Measurements from ENCODE around the gene ADGRF1. TPM values are rescaled to one million over a fixed set of nuclear protein-coding genes. Genes with fewer than 3 reads are reported as not detected.
"Not testable (repeated sequence)": the region's sequence is repeated elsewhere in the genome, so short reads cannot be mapped to it uniquely, and the experiment has no call there.

Gene ADGRF1
- total RNA-seq, 1 donor from 2014 or later = not detected

DNA sequence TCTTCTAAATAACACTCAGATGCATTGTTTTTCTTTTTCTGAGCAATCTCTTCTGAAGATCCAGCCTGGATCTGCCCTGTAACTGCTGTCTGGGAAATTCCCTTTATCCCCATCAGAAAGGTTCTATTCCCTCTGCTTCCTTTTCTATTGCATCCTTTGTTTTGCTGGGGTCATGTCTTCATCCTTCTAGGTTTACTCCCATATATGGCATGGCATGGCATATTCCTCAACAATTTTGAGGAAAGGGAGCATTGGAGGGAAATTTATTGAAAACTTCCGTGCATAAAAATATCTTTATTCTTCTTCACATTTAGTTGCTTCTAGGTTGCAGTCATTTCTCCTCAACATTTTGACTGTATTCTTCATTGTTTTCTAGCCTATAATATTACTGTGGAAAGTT, 47.2 kb downstream of the ADGRF1 start:
- ATAC-seq (no peak), DNase-seq (ENCODE audit: missing footprints) (no peak)
- intact Hi-C loops (cut with DNase I) = loop anchor here (5.0 kb wide), 1 partner anchor 52 kb away; no protein-coding TSS in a partner anchor

DNA sequence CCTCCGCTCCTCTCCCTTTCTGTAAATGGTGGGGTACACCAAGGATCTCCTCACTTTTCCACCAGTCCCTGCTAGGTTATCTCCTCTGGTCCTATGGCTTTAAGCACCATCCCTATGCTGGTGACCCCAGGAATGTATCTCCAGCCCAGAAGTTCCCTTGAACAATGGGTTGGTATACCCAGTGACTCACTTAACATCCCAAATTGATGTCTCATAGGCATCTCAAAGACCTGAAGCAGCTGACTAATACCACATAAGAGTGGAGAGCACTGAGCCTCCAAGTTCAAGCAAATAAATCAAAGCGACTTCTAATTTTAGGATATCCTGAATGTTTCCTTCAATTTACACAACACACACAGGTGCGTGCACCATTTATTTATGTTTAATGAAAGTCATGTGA, 48.3 kb downstream of the ADGRF1 start:
- intact Hi-C loops (cut with DNase I) = loop anchor here (5.0 kb wide), 1 partner anchor 53 kb away; no protein-coding TSS in a partner anchor
- ATAC-seq (no peak), DNase-seq (ENCODE audit: missing footprints) (no peak)

DNA sequence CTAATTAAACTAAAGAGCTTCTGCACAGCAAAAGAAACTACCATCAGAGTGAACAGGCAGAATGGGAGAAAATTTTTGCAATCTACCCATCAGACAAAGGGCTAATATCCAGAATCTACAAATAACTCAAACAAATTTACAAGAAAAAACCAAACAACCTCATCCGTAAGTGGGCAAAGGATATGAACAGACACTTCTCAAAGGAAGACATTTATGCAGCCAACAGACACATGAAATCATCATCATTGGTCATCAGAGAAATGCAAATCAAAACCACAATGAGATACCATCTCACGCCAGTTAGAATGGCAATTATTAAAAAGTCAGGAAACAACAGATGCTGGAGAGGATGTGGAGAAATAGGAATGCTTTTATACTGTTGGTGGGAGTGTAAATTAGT, 49.7 kb downstream of the ADGRF1 start:
- ATAC-seq; DNase-seq (ENCODE audit: missing footprints): not testable (repeated sequence)
- intact Hi-C loops (cut with DNase I) = loop anchor here (5.0 kb wide), 1 partner anchor 55 kb away; no protein-coding TSS in a partner anchor

DNA sequence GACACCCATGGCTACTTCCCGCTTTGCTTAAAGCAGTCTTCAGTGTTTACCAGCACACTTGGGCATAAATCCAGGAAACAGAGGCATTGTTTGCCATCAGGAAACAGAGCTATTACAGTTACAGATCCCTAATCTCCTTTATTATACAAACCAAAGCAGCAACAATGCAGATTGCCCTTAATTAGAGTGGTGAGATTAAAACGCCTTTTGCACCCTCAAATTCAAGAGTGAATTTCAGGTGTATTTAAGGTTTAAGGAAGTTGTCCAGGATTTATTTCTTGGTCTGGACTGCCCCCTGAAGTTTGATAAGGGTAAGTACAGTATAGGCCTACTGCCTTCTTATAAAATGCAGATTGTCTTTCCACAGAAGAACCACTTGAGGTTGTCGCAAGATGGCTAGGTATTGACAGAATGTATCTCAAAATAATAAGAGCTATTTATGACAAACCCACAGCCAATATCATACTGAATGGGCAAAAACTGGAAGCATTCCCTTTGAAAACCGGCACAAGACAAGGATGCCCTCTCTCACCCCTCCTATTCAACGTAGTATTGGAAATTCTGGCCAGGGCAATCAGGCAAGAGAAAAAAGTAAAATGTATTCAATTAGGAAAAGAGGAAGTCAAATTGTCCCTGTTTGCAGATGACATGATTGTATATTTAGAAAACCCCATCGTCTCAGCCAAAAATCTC, 51.2 kb downstream of the ADGRF1 start:
- intact Hi-C loops (cut with DNase I) = loop anchor here (2.0 to 5.0 kb wide), 2 partner anchors 56 to 142 kb away; no protein-coding TSS in a partner anchor
- not testable (repeated sequence) for DNase-seq (ENCODE audit: missing footprints)
- ATAC-seq = peak; percentile 78

DNA sequence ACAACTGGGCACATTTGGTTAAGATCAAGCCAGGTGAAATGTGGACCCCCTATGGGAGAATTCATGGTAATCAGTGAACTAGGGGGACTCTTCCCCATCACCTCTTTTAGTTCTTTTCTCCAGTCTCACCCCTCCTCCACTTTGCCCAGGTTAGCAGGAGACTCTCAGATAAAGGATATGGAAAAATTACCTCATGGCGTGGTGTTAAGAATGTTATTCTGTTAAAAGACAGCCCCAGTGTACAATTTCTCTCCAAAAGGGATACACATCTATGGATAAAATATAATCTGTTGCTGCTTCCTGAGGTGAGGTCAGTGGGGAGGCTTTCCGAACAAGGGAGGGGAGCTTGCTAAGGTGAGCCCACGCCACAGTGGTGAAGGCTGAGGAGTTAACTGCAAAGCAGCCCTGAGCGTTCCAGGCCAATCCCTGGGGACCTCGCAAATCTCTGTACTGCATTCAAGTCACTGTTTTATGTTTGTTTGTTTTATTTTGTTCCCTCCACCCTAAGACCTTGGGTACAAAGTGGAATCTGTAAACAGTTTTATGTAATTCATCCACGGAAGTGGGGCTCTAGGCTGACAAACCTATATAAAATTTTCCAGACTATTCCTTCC, 52.0 kb downstream of the ADGRF1 start:
- peak; percentile 23 for ATAC-seq
- intact Hi-C loops (cut with DNase I) = loop anchor here (2.0 to 5.0 kb wide), 2 partner anchors 57 to 141 kb away; no protein-coding TSS in a partner anchor
- DNase-seq (ENCODE audit: missing footprints) = no peak

DNA sequence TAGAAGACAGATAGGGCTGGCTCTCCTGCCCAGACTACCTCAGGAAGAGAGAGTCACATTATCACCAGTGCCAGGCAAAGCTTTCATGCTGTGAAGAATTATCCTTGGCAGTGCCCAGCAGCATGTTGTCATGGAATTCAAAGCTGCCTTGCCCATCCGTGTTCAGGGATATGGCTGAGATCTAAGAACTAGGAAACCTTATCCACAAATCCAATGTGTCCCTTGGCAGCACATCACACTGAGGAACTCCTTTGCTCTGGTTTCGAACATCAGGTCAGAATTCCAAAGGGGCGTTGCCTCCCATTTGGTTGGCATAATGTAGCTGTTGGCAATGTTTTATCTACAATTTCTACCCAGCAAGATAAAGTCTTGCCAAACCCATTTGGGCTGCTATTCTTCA, 52.7 kb downstream of the ADGRF1 start:
- no peak for ATAC-seq
- no peak for DNase-seq (ENCODE audit: missing footprints)
- intact Hi-C loops (cut with DNase I) = no loop called here

DNA sequence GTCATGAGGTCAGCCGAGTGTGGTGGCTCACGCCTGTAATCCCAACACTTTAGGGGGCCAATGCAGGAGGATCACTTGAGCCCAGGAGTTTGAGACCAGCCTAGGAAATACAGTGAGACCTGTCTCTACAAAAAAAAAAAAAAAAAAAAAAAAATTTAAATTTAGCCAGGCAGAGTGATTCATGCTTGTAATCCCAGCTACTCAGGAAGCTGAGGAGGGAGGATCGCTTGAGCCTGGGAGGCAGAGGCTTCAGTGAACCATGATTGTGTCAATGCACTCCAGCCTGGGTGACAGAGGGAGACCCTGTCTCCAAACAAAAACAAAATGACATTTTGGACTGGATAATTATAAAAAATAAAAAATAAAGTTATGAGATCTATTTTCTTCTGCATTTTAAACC, 56.2 kb downstream of the ADGRF1 start:
- no peak for DNase-seq (ENCODE audit: missing footprints)
- no peak for ATAC-seq
- intact Hi-C loops (cut with DNase I) = no loop called here

DNA sequence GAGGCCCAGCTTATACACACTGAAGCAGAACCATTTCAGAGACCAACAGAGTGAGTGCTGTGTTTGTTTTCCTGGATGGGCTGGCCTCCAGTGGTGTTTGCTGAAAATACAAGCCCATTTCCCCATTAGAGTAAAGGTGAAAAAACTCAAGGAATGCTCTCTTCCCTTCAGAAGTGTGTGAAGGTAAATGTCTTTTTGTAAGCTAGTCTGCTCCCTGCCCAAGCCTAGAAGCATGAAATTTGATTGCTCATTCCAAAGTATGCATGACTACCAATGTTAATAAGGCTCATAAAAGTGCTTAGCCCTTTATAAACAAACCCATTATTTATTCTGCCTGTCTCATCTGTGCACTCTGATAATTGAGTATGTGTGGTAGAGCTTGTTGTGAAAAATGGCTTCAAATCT, 59.1 kb downstream of the ADGRF1 start:
- ATAC-seq (no peak), DNase-seq (ENCODE audit: missing footprints) (no peak)
- intact Hi-C loops (cut with DNase I) = no loop called here

DNA sequence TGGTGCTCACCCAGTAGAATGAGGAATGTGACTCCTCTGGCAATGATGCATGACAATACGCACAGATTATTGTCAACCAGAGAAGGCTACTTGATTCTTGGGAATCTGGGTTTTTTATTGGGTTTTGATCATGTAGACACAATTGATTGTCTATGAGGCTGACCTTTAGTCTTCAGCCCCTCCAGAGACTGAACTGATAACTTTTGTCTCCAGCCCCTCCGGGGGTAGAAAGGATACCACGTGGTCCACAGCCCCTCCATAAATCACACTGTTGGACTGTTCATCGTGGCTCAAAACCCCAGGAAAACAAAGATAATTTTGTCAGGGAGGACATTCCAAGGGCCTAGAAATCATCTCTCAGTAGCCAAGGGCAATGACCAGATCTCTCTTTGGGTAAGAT, 62.9 kb downstream of the ADGRF1 start:
- ATAC-seq (no peak), DNase-seq (ENCODE audit: missing footprints) (no peak)
- intact Hi-C loops (cut with DNase I) = no loop called here

DNA sequence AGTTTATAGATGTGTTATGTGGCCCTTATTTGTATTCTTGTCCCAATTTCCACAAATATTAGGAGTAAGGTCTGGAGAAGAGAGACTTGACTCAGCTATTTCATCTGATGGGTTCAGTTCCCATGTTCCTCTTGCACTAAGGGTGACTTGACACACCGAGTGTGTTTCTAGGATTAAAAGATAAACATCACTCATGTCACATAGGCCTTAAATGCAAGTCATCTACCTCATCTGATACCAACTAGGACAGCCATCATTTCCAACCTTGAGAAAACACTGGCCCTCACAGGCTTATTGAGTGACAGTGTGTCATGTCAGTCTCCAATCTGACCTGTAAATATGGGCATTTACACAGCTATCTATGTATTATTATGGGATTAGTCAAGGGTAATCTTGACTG, 67.3 kb downstream of the ADGRF1 start:
- ATAC-seq (no peak), DNase-seq (ENCODE audit: missing footprints) (no peak)
- intact Hi-C loops (cut with DNase I) = no loop called here

DNA sequence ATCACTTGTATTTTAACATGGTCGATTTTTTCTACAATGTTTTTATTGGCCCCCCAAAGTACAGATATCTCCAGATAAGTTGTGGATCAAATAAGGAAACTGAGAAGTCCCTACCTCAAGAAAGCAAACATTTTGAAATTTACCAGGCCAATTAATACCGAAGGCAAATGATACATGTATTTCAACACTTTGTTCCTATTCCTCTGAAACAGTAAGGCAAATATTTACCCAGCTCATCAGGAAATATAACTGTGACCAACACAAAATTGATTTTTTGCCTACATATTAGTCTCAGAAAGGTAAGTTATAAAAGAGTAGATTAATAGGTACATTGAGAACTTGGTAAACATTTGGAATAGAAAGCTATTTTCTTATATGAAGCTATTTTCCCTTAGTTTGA, 69.1 kb downstream of the ADGRF1 start:
- DNase-seq (ENCODE audit: missing footprints) = no peak
- intact Hi-C loops (cut with DNase I) = no loop called here
- no peak for ATAC-seq

DNA sequence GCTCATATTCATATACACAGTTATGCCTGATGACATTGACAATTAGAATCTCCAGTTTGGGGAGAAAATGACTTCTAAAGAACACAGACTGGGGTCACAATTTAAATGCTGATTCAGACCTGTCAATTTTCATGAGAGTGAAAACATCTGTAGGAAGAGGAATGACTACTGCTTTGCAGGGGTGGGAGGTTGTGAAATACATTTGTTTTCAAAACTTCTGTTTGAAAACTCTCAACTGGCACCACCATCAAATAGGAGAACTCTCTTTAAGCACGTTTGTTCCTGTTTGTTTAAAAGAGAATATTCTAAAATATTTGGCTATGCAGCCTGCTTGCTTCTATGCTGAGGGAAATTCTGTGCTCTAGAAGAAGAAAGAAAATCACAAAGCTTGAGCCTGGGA, 69.6 kb downstream of the ADGRF1 start:
- no peak for DNase-seq (ENCODE audit: missing footprints)
- intact Hi-C loops (cut with DNase I) = no loop called here
- ATAC-seq = no peak

DNA sequence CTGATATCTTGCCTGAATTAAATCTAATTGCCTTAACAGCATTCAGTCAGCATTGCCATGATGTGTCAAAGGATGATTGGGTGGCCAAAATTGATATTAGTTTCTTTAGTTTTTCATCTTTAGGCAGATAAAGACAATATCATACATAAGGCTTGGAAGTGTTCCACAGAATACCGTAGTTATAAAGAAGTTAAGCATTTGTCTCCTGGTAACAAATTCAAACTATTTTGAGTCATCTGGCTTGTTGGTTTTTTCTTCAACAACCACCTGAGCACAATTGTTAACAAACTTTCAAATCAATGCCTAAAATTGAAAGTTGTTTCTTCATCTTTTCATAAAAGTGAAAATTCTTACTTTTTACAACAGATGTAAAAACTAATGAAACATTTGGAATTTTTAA, 72.9 kb downstream of the ADGRF1 start:
- ATAC-seq = no peak
- no peak for DNase-seq (ENCODE audit: missing footprints)
- intact Hi-C loops (cut with DNase I) = no loop called here

DNA sequence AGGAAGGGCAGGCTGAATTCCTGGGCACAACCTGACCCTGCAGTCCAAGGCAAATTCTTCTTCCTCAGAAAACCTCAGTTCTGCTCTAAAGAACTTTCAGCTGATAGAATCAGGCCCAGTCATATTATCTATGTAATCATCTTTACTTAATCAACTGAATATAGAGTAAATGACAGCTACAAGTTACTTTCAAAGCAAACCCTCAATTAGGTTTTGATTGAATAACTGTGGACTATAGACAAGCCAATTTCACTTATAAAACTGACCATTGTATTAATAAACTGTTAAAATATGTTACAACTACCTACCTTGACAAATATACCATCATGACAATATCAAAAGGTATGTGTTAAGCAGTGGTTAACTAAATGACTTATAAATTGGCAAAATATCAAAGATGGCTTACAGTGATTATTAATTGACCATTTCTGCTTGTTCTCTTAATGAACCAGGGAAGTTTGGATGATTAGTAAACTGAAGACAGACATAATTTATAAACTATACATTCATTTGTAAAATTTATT, 74.2 kb downstream of the ADGRF1 start:
- no peak for DNase-seq (ENCODE audit: missing footprints)

DNA sequence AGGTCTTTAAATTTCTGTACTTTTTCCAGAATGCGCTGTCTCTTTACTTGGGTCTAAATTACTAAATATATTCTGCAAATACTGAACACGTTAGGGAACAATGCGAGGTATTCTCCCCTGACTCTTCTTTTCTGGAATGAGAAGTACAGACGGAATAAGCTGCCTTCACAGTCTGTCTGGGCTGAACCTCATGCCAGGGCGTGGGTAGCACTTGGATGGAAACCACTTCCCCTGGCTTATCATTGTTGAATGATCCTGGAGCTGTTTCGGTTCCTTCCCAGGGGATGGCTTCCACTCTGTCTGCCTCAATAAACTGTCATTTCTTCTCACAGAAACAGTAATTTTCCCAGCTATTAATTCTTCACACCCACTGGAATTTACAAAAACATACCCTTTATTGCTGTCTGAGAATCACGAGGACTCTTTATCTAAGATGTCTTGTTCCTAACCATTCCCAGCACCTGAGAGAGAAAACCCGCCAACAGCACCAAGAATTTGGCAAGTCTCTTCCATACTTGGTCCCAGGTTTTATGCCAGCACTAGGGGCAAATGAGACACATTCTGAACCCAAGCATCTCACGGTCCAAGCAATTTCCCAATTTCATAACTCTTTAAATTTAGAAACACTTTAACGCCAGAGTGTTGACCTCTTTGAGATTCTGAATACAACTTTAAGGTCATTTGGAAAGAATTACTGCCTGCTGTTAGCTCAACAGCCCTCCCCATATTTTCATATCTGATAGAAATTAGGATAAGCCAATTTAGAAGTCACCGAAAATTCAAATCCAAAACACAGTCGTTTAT, 77.2 kb downstream of the ADGRF1 start:
- DNase-seq (ENCODE audit: missing footprints) = no peak
- no peak for ATAC-seq

More for the DNA sequence above, 74.2 kb downstream of the ADGRF1 start:
- intact Hi-C loops (cut with DNase I) = no loop called here
- ATAC-seq = no peak

DNA sequence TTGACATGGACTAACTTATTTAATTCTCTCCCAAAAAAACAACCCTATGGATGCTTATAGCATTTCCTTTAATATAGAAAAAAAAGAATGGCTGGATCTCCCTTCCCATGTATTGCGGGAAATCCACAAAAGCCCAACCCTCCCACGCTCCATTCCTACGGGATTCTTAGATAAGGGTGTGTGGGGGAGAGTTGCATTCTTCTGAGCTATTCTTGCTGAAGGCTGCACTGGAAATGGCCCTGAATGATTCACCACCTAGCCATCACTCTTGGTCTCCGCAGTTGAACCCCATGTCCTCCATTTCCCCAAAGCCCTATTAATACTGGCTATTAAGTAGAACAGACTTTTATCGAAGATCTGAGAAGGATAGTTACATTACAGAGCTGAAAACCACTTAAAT, 78.5 kb downstream of the ADGRF1 start:
- DNase-seq (ENCODE audit: missing footprints) (no peak), ATAC-seq (peak; percentile 44)
- intact Hi-C loops (cut with DNase I) = no loop called here

More for the DNA sequence above, 77.2 kb downstream of the ADGRF1 start:
- intact Hi-C loops (cut with DNase I) = no loop called here

DNA sequence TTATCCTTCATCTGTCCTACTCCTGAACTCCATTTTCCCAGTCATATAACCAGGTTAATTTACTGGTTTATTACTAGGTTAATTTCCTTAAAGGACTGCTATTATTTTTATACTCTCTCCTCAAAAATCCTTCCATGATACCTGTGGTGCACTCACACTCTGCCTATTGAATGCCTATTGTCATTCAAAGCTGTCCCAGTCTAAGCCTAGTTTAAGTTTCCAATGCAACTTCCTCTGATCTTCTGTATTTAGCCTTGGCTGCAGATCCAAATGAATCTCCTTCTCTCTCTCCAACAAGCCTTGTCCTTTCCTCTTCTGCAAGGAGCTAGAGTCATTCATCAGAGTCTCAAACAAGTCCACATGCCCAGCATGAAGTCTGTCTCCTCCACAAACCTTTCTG, 79.1 kb downstream of the ADGRF1 start:
- DNase-seq (ENCODE audit: missing footprints) (no peak), ATAC-seq (no peak)
- intact Hi-C loops (cut with DNase I) = no loop called here

DNA sequence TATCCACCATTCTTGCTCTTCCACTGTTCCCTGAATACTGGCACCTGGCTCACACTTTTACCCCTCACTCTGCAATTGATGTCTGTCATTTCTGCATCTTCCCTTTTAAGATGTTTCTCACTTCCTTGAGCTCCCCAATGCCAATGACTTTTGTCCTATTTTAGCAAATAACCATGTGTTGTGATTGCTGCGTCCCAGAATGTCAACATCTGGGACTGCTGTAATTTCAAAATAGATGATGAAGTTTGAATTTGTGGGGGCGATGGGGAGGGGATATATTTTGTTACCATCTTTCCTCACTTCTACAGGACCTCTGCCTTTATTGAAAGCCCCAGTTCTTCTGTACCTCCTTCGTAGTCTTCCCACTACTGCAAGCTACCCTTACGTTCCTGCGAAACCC, 80.4 kb downstream of the ADGRF1 start:
- DNase-seq (ENCODE audit: missing footprints) = no peak
- intact Hi-C loops (cut with DNase I) = no loop called here
- ATAC-seq = no peak

DNA sequence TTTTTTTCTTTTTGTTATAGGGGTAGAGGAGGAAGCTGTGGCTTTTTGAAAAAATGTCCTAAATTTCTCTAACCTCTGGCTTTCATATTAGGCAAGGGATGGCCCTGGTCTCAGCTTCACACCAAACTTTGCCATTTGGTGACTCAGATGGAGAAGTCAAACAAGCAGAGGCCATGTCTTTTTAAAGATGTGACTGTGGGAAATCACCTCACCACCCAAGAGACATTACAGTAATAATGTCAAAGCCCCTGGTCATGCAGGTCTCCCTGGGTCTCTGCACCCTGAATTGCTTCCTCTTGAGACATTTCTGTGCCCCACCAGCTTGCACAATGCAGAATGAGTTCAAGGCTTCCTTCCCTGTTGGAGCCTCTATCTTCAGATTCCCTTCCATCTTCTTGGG, 80.9 kb downstream of the ADGRF1 start:
- ATAC-seq (no peak), DNase-seq (ENCODE audit: missing footprints) (no peak)
- intact Hi-C loops (cut with DNase I) = no loop called here
